Measurements from ENCODE around the gene RETSAT.

DNA sequence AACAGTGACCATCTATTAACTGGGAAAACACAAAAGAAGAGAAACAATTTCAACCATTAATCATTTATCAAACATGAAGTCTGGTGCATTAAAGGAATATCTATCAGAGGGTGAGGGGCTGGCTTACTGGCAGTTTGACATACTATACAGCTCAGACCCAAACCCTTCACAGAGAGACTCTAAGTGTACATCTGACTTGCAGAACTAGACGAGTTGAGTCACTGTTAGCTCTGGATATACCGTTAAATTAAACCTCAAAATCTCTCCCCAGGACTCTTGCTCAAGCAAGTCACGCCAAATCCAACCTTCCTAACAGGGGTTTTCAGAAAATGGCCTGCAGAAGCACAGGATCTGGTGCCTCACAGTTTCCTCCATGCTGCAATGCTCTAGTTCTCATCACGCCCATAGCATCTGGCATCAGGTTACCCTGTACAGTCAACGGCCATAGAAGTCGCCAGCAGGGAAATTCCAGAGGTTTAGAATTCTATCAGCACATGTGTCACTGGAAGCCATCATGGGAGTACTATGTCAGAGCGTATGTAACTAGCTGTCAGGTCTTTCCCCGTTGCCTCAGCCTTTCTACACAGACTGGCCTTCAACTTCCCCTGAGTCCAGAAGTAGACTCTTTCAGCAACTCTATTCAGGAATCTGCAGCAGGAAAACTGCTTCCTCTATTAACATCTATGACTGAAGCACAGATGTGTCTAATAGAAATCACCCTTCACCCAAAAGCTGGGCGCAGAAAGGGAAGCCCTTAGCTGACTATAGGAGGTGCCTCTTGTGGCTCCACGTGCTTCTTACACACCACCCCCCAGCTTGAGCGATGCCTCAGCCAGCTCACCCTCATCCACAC lies 35.9 kb downstream of the RETSAT start:
- TF ChIP-seq, protein P1, sequence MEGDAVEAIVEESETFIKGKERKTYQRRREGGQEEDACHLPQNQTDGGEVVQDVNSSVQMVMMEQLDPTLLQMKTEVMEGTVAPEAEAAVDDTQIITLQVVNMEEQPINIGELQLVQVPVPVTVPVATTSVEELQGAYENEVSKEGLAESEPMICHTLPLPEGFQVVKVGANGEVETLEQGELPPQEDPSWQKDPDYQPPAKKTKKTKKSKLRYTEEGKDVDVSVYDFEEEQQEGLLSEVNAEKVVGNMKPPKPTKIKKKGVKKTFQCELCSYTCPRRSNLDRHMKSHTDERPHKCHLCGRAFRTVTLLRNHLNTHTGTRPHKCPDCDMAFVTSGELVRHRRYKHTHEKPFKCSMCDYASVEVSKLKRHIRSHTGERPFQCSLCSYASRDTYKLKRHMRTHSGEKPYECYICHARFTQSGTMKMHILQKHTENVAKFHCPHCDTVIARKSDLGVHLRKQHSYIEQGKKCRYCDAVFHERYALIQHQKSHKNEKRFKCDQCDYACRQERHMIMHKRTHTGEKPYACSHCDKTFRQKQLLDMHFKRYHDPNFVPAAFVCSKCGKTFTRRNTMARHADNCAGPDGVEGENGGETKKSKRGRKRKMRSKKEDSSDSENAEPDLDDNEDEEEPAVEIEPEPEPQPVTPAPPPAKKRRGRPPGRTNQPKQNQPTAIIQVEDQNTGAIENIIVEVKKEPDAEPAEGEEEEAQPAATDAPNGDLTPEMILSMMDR (conservative IDR thresholded peaks at IDR 0.05), result no peak
- no peak for TF ChIP-seq EZH2 (IDR thresholded peaks at IDR 0.05; ENCODE audit: low read depth)
